Kidney (tissue), 14 donors: ENCODE data around the gene RGS6. TPM values are rescaled to one million over a fixed set of nuclear protein-coding genes. Genes with fewer than 3 reads are reported as not detected.

Experiments
- DNase-seq, 5 donors: peaks; one replicate each; pipeline ENCODE4 v3.0.0-alpha.2; 2013 to 2020
- FAIRE-seq: peaks from 2 replicates; lab custom pipeline; 2012; peaks lifted over from hg19 to GRCh38; lab: Jason Lieb, UNC
- H3K27ac ChIP-seq, 2 donors: one replicate each; pipeline ENCODE4 v1.7.0; 2013; ENCODE audit warnings: low read depth in 2 of 2, low read length in 2 of 2, inconsistent platforms in 1 of 2
- H3K27me3 ChIP-seq: one replicate; pipeline ENCODE4 v1.7.1; 2013; ENCODE audit warnings: low read length, inconsistent platforms; ENCODE audit not compliant: control insufficient read depth, insufficient read depth
- H3K36me3 ChIP-seq, 3 donors: one replicate each; pipeline versions ENCODE4 v1.7.0 to v1.7.1; 2013; ENCODE audit warnings: low read length in 3 of 3, control low read depth in 1 of 3, inconsistent platforms in 1 of 3; ENCODE audit not compliant: insufficient read depth in 3 of 3, control insufficient read depth in 2 of 3
- H3K4me1 ChIP-seq, 3 donors: one replicate each; pipeline versions ENCODE4 v1.7.0 to v1.7.1; 2013; ENCODE audit warnings: low read length in 3 of 3, inconsistent platforms in 1 of 3, low read depth in 1 of 3; ENCODE audit not compliant: control insufficient read depth in 2 of 3, insufficient read depth in 2 of 3
- H3K4me3 ChIP-seq, 3 donors: one replicate each; pipeline versions ENCODE4 v1.7.0 to v1.8.1; 2013; ENCODE audit warnings: low read length in 3 of 3, control low read depth in 1 of 3, inconsistent platforms in 1 of 3
- H3K9ac ChIP-seq, 3 donors: one replicate each; pipeline versions ENCODE4 v1.7.0 to v1.7.1; 2013; ENCODE audit warnings: low read length in 3 of 3, control low read depth in 1 of 3, inconsistent platforms in 1 of 3
- H3K9me3 ChIP-seq, 3 donors: one replicate each; pipeline versions ENCODE4 v1.7.0 to v1.7.1; 2013; ENCODE audit warnings: low read length in 3 of 3, control low read depth in 1 of 3, inconsistent platforms in 1 of 3; ENCODE audit not compliant: control insufficient read depth in 2 of 3, insufficient read depth in 1 of 3
- intact Hi-C: fragments of 100-400 bp; cut with DNase I; formaldehyde crosslinking; loops from one replicate; pipeline ENCODE4 v1.11.1; 2022
- polyA plus RNA-seq: library from polyadenylated mRNA; stranded (reverse); fragments of 350-450 nt; fragmentation: Illumina TruSeq; extraction: RNeasy Lipid Tissue Mini Kit (QIAGEN cat#74804); gene quantifications from one replicate; pipeline ENCODE4 v1.2.3, GENCODE V29; 2014; ENCODE audit warnings: low read depth, low replicate concordance; ENCODE audit not compliant: insufficient read depth
- total RNA-seq: library from RNA; stranded (reverse); fragmentation: NEBNext Ultra II Directional; extraction: Animal tissue kit (Norgen Biotek cat#: 25700); gene quantifications from one replicate; pipeline ENCODE4 v1.2.1, GENCODE V29; 2021
- TF ChIP-seq, protein P1 (sequence below): IDR thresholded peaks from 3 replicates; pipeline ENCODE4 v1.5.1; 2012; ENCODE audit warnings: mild to moderate bottlenecking, moderate library complexity, borderline replicate concordance; ENCODE audit not compliant: insufficient read depth; ENCODE audit errors: extremely low read depth
- donor health status: control.
- donor health status: control.
- donor health status: control.
- donor health status: control.
- donor health status: control.
- donor health status: DM: yes; HTN: yes; CAD: no.
- donor health status: Normal renal cell carcinoma (clear cell type).

RGS6 gene
- total and polyA plus RNA-seq, 2 donors from 2014 or later: 1.1 to 1.4 TPM

DNA sequence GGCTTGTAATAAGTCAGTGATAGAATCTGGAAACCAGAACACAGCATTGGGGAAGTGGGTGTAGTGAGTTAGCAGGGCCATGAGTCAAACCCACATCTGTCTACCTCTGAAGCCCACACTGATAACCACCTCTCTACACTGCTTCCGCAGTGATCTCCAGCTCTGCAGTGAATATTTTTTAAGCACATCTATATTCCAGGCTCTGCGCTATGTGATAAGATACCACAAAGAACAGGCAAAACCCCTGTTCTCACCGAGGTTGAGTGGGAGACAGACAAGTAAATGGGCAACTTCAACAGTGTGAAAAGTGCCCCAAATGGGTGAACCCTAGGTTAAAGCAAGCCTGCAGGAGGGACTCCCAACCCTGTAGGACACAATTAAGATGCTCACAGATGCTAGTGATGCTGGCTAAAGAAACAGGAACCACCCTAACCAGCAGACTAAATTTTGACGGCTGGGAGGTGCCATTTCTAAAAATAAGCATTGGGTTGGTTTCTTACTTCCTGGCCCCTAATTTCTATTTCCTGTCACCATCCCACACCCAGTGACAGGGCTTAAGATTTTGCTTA, 586.7 kb downstream of the RGS6 start:
- no peak for DNase-seq
- Histone ChIP-seq H3K4me1 (peaks cover 0 to 2% (median 0%) of the 10 kb centered on the region in 3 donors), H3K9me3 (no peaks in the 10 kb centered on the region), H3K9ac (no peak overlapping the region), H3K27me3 (no peaks in the 10 kb centered on the region), H3K4me3 (no peak overlapping the region), H3K27ac (no peak overlapping the region), H3K36me3 (no peaks in the 10 kb centered on the region)
- no peak for FAIRE-seq
- TF ChIP-seq, protein P1, sequence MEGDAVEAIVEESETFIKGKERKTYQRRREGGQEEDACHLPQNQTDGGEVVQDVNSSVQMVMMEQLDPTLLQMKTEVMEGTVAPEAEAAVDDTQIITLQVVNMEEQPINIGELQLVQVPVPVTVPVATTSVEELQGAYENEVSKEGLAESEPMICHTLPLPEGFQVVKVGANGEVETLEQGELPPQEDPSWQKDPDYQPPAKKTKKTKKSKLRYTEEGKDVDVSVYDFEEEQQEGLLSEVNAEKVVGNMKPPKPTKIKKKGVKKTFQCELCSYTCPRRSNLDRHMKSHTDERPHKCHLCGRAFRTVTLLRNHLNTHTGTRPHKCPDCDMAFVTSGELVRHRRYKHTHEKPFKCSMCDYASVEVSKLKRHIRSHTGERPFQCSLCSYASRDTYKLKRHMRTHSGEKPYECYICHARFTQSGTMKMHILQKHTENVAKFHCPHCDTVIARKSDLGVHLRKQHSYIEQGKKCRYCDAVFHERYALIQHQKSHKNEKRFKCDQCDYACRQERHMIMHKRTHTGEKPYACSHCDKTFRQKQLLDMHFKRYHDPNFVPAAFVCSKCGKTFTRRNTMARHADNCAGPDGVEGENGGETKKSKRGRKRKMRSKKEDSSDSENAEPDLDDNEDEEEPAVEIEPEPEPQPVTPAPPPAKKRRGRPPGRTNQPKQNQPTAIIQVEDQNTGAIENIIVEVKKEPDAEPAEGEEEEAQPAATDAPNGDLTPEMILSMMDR: no peak
- intact Hi-C loops: loop anchor here (5.0 kb wide), 1 partner anchor 383 kb away; no protein-coding TSS in a partner anchor

- DNase-seq (no peak), FAIRE-seq (no peak)
- no peak overlapping the region for H3K9ac ChIP-seq
- peaks cover 0 to 2% (median 0%) of the 10 kb centered on the region in 3 donors for H3K4me1 ChIP-seq
- H3K4me3 ChIP-seq: no peak overlapping the region
- no peaks in the 10 kb centered on the region for H3K9me3 ChIP-seq
- TF ChIP-seq, protein P1: no peak
- intact Hi-C loops: loop anchor here (5.0 kb wide), 1 partner anchor 383 kb away; no protein-coding TSS in a partner anchor
- H3K36me3 ChIP-seq: no peaks in the 10 kb centered on the region
- H3K27ac ChIP-seq: no peak overlapping the region
- H3K27me3 ChIP-seq: no peaks in the 10 kb centered on the region
These were observed 587.3 kb downstream of the RGS6 start for GRCh38 chr14:72519543-72519942.

GRCh38 chr14:72521045-72521444, 588.8 kb downstream of the RGS6 start:
- intact Hi-C loops: no loop called here
- no peak for FAIRE-seq

More at GRCh38 chr14:72521045-72521444, 588.8 kb downstream of the RGS6 start:
- Histone ChIP-seq H3K36me3 (no peaks in the 10 kb centered on the region), H3K9ac (no peak overlapping the region), H3K9me3 (no peaks in the 10 kb centered on the region), H3K4me1 (peaks cover 0 to 2% (median 0%) of the 10 kb centered on the region in 3 donors), H3K27me3 (no peaks in the 10 kb centered on the region), H3K27ac (no peak overlapping the region), H3K4me3 (no peak overlapping the region)
- TF ChIP-seq, protein P1: no peak
- DNase-seq: no peak
